Glutamatergic neuron (in vitro differentiated cells): ENCODE measurements around the gene ITLN2. TPM values are rescaled to one million over a fixed set of nuclear protein-coding genes. Genes with fewer than 3 reads are reported as not detected.
"Not testable (repeated sequence)": the region's sequence is repeated elsewhere in the genome, so short reads cannot be mapped to it uniquely, and the experiment has no call there.

Experiments
- DNase-seq: peaks from one replicate; pipeline ENCODE4 v3.0.0; 2022
- H3K27ac Mint-ChIP-seq: one replicate; pipeline ENCODE4 v1.8.0; 2020; ENCODE audit warnings: mild to moderate bottlenecking, mixed read lengths, inconsistent platforms; ENCODE audit not compliant: unreplicated experiment
- H3K27me3 Mint-ChIP-seq: one replicate; pipeline ENCODE4 v1.8.0; 2020; ENCODE audit warnings: mild to moderate bottlenecking, moderate library complexity, mixed read lengths, inconsistent platforms; ENCODE audit not compliant: unreplicated experiment
- H3K36me3 Mint-ChIP-seq: one replicate; pipeline ENCODE4 v1.8.0; 2020; ENCODE audit warnings: mild to moderate bottlenecking, mixed read lengths, inconsistent platforms; ENCODE audit not compliant: unreplicated experiment
- H3K4me1 Mint-ChIP-seq: one replicate; pipeline ENCODE4 v1.8.0; 2020; ENCODE audit warnings: mild to moderate bottlenecking, low read depth, mixed read lengths, inconsistent platforms; ENCODE audit not compliant: unreplicated experiment
- H3K4me3 Mint-ChIP-seq: one replicate; pipeline ENCODE4 v1.8.0; 2020; ENCODE audit warnings: mild to moderate bottlenecking, mixed read lengths, inconsistent platforms; ENCODE audit not compliant: unreplicated experiment
- H3K9me3 Mint-ChIP-seq: one replicate; pipeline ENCODE4 v1.8.0; 2020; ENCODE audit warnings: mild to moderate bottlenecking, moderate library complexity, mixed read lengths, inconsistent platforms; ENCODE audit not compliant: unreplicated experiment
- CTCF ChIP-seq: fragments of 200-600 bp; sonication (generic); IDR thresholded peaks from one replicate; pipeline ENCODE4 v1.5.0; 2021; ENCODE audit not compliant: partially characterized antibody, unreplicated experiment
- total RNA-seq: library from RNA; stranded (reverse); fragmentation: NEBNext Ultra II Directional; extraction: Animal tissue kit (Norgen Biotek cat#: 25700); gene quantifications from one replicate; pipeline ENCODE4 v1.2.1, GENCODE V29; 2021; ENCODE audit not compliant: unreplicated experiment

The ITLN2 gene
- total RNA-seq, 1 donor from 2014 or later, result not detected

GRCh38 chr1:160935527-160936258 lies 18.9 kb downstream of the ITLN2 start:
- Mint-ChIP-seq H3K4me3 (no peak overlapping the region), H3K36me3 (no peaks in the 10 kb centered on the region), H3K4me1 (no peaks in the 10 kb centered on the region), H3K9me3 (peaks cover 6% of the 10 kb centered on the region), H3K27ac (peak overlapping the region; percentile 52), H3K27me3 (peaks cover 2% of the 10 kb centered on the region)
- DNase-seq, result no peak
- TF ChIP-seq CTCF, result no peak

- H3K36me3 Mint-ChIP-seq, H3K4me3 Mint-ChIP-seq, H3K27me3 Mint-ChIP-seq, H3K4me1 Mint-ChIP-seq, H3K9me3 Mint-ChIP-seq: not testable (repeated sequence)
- H3K27ac Mint-ChIP-seq, result peak overlapping the region; percentile 91
- peak; percentile 28 for DNase-seq
These were observed 21.3 kb downstream of the ITLN2 start for GRCh38 chr1:160933305-160933704.

GRCh38 chr1:160925652-160926244 lies 28.9 kb downstream of the ITLN2 start:
- peaks cover 13% of the 10 kb centered on the region for H3K9me3 Mint-ChIP-seq
- no peaks in the 10 kb centered on the region for H3K4me1 Mint-ChIP-seq
- no peaks in the 10 kb centered on the region for H3K27me3 Mint-ChIP-seq
- H3K4me3 Mint-ChIP-seq, result no peak overlapping the region
- peaks cover 21% of the 10 kb centered on the region for H3K36me3 Mint-ChIP-seq
- no peak overlapping the region for H3K27ac Mint-ChIP-seq
- no peak for TF ChIP-seq CTCF
- no peak for DNase-seq

- TF ChIP-seq CTCF, result no peak
- Mint-ChIP-seq H3K9me3 (peaks cover 14% of the 10 kb centered on the region), H3K27me3 (no peaks in the 10 kb centered on the region), H3K4me3 (no peak overlapping the region), H3K4me1 (no peaks in the 10 kb centered on the region), H3K27ac (no peak overlapping the region), H3K36me3 (peaks cover 23% of the 10 kb centered on the region)
- DNase-seq, result no peak
These were observed 29.6 kb downstream of the ITLN2 start for GRCh38 chr1:160924791-160925651.

- H3K27me3 Mint-ChIP-seq, result peaks cover 2% of the 10 kb centered on the region
- peaks cover 6% of the 10 kb centered on the region for H3K4me1 Mint-ChIP-seq
- H3K36me3 Mint-ChIP-seq, result peaks cover 7% of the 10 kb centered on the region
- no peak overlapping the region for H3K27ac Mint-ChIP-seq
- peaks cover 4% of the 10 kb centered on the region for H3K9me3 Mint-ChIP-seq
- no peak for DNase-seq
- TF ChIP-seq CTCF, result no peak
- no peak overlapping the region for H3K4me3 Mint-ChIP-seq
These were observed 37.9 kb downstream of the ITLN2 start for GRCh38 chr1:160916666-160917065.

- not testable (repeated sequence) for H3K4me3 Mint-ChIP-seq, H3K9me3 Mint-ChIP-seq, DNase-seq, H3K36me3 Mint-ChIP-seq, H3K4me1 Mint-ChIP-seq, H3K27me3 Mint-ChIP-seq
- H3K27ac Mint-ChIP-seq, result peak overlapping the region; percentile 52
These were observed 41.4 kb downstream of the ITLN2 start for GRCh38 chr1:160913229-160913628.
